IMR-90 (cell line): ENCODE measurements around the gene PLB1. TPM values are rescaled to one million over a fixed set of nuclear protein-coding genes. Genes with fewer than 3 reads are reported as not detected.

Source experiments
- ATAC-seq: fragments of 200-7000 bp; cut with Tn5 transposase; 2 replicates; pipeline ENCODE4 v1.9.1; 2020; ENCODE audit warnings: low read depth, mild to moderate bottlenecking, moderate library complexity
- BruUV-seq: library from RNA; stranded (reverse); fragments of 400-500 nt; replicated peaks from 2 replicates; lab custom pipeline; 2021; lab: Mats Ljungman, UMichigan
- CTCF ChIA-PET: fragments of 300-600 bp; formaldehyde crosslinking; extraction: SDS; loops from one replicate; lab custom pipeline; 2021; ENCODE audit warnings: antibody characterized with exemption; lab: Yijun Ruan, JAX
- POLR2A ChIA-PET: fragments of 300-600 bp; sonication (Branson Sonifier 250); formaldehyde crosslinking; loops from one replicate; lab custom pipeline; 2022; ENCODE audit warnings: antibody characterized with exemption; ENCODE audit not compliant: unreplicated experiment; lab: Charles Lee
- DNase-seq: peaks from one replicate; pipeline ENCODE4 v3.0.0; 2013
- H2AFZ ChIP-seq: replicated peaks from 2 replicates; pipeline ENCODE3; 2013; ENCODE audit warnings: low read length, mild to moderate bottlenecking; ENCODE audit not compliant: poor library complexity
- H2AK5ac ChIP-seq: 2 replicates; pipeline ENCODE4 v1.6.1; 2013; ENCODE audit warnings: low read depth, low read length, inconsistent platforms
- H2AK9ac ChIP-seq: replicated peaks from 2 replicates; pipeline ENCODE3; 2013; ENCODE audit warnings: mild to moderate bottlenecking, low read depth, low read length, moderate library complexity; ENCODE audit not compliant: poor library complexity
- H2BK120ac ChIP-seq: 2 replicates; pipeline ENCODE4 v1.6.1; 2013; ENCODE audit warnings: low read depth, low read length, inconsistent platforms
- H2BK15ac ChIP-seq: 3 replicates; pipeline ENCODE4 v1.6.1; 2013; ENCODE audit warnings: low read depth, low read length, inconsistent platforms
- H2BK20ac ChIP-seq: 2 replicates; pipeline ENCODE4 v1.6.1; 2013; ENCODE audit warnings: low read depth, mild to moderate bottlenecking, inconsistent platforms, low read length, moderate library complexity
- H2BK5ac ChIP-seq: 2 replicates; pipeline ENCODE4 v1.6.1; 2013; ENCODE audit warnings: mild to moderate bottlenecking, low read depth, low read length, inconsistent platforms; ENCODE audit not compliant: poor library complexity, severe bottlenecking
- H3K14ac ChIP-seq: replicated peaks from 2 replicates; pipeline ENCODE4 v1.6.1; 2013; ENCODE audit warnings: low read depth, low read length, inconsistent platforms
- H3K18ac ChIP-seq: 2 replicates; pipeline ENCODE4 v1.6.1; 2013; ENCODE audit warnings: low read depth, low read length, control low read depth
- H3K23ac ChIP-seq: 2 replicates; pipeline ENCODE4 v1.6.1; 2013; ENCODE audit warnings: low read depth, low read length, inconsistent platforms
- H3K27ac ChIP-seq: 2 replicates; pipeline ENCODE4 v1.5.1; 2013; ENCODE audit warnings: mild to moderate bottlenecking, control low read depth, low read length; ENCODE audit not compliant: insufficient read depth
- H3K27me3 ChIP-seq: 2 replicates; pipeline ENCODE4 v1.6.1; 2013; ENCODE audit warnings: low read length; ENCODE audit not compliant: control insufficient read depth, insufficient read depth
- H3K36me3 ChIP-seq: 2 replicates; pipeline ENCODE4 v1.6.1; 2013; ENCODE audit warnings: low read length, mixed read lengths; ENCODE audit not compliant: control insufficient read depth, insufficient read depth
- H3K4ac ChIP-seq: 2 replicates; pipeline ENCODE4 v1.6.1; 2013; ENCODE audit warnings: low read depth, low read length, inconsistent platforms
- H3K4me1 ChIP-seq: 2 replicates; pipeline ENCODE4 v1.6.1; 2013; ENCODE audit warnings: low read length, mixed read lengths; ENCODE audit not compliant: control insufficient read depth, insufficient read depth
- H3K4me2 ChIP-seq: 2 replicates; pipeline ENCODE4 v1.6.1; 2013; ENCODE audit warnings: low read depth, mild to moderate bottlenecking, control low read depth, low read length, moderate library complexity
- H3K4me3 ChIP-seq: 2 replicates; pipeline ENCODE4 v1.5.1; 2013; ENCODE audit warnings: low read depth, mild to moderate bottlenecking, control low read depth, low read length, moderate library complexity; ENCODE audit not compliant: insufficient read depth
- H3K56ac ChIP-seq: 2 replicates; pipeline ENCODE4 v1.6.1; 2013; ENCODE audit warnings: low read length, inconsistent platforms; ENCODE audit not compliant: insufficient read depth; ENCODE audit errors: extremely low read depth
- H3K79me1 ChIP-seq, 2 experiments: 2 replicates each; pipeline ENCODE4 v1.6.1; 2013; ENCODE audit warnings: low read length in 2 of 2, inconsistent platforms in 1 of 2, low read depth in 1 of 2
- H3K9ac ChIP-seq: 2 replicates; pipeline ENCODE4 v1.6.1; 2013; ENCODE audit warnings: low read depth, low read length, control low read depth
- H3K9me1 ChIP-seq: 2 replicates; pipeline ENCODE4 v1.6.1; 2013; ENCODE audit warnings: low read length, inconsistent platforms; ENCODE audit not compliant: insufficient read depth
- H3K9me3 ChIP-seq: 2 replicates; pipeline ENCODE4 v1.6.1; 2013; ENCODE audit warnings: low read length; ENCODE audit not compliant: control insufficient read depth, insufficient read depth
- H4K20me1 ChIP-seq: 2 replicates; pipeline ENCODE4 v1.6.1; 2013; ENCODE audit warnings: low read length, inconsistent platforms; ENCODE audit not compliant: insufficient read depth
- H4K5ac ChIP-seq: 2 replicates; pipeline ENCODE4 v1.6.1; 2013; ENCODE audit warnings: mild to moderate bottlenecking, low read depth, low read length, control low read depth
- H4K8ac ChIP-seq, 2 experiments: 2 replicates each; pipeline ENCODE4 v1.6.1; 2013; ENCODE audit warnings: low read depth in 2 of 2, low read length in 2 of 2, control low read depth in 1 of 2, inconsistent platforms in 1 of 2
- H4K91ac ChIP-seq: 2 replicates; pipeline ENCODE4 v1.6.1; 2013; ENCODE audit warnings: low read depth, low read length, inconsistent platforms; ENCODE audit not compliant: insufficient read depth
- CEBPB ChIP-seq: IDR thresholded peaks from 2 replicates; pipeline ENCODE4 v1.6.1; 2012; ENCODE audit warnings: low read depth, low read length, improper control_type of control experiment
- CHD1 ChIP-seq: IDR thresholded peaks from 2 replicates; pipeline ENCODE4 v1.6.1; 2012; ENCODE audit warnings: low read depth, low read length, improper control_type of control experiment
- ELK1 ChIP-seq: fragments of 150-350 bp; IDR thresholded peaks from 2 replicates; pipeline ENCODE4 v1.6.1; 2016; ENCODE audit warnings: low read depth, mild to moderate bottlenecking, low read length, moderate library complexity, borderline replicate concordance
- FOS ChIP-seq: fragments of 150-350 bp; IDR thresholded peaks from 2 replicates; pipeline ENCODE4 v1.6.1; 2016; ENCODE audit warnings: low read depth, low read length
- MAFK ChIP-seq: IDR thresholded peaks from 2 replicates; pipeline ENCODE4 v1.6.1; 2012; ENCODE audit warnings: low read depth, low read length, improper control_type of control experiment
- MAZ ChIP-seq: IDR thresholded peaks from 2 replicates; pipeline ENCODE4 v1.6.1; 2012; ENCODE audit warnings: low read depth, mild to moderate bottlenecking, low read length, improper control_type of control experiment, moderate library complexity, borderline replicate concordance
- MXI1 ChIP-seq: IDR thresholded peaks from 2 replicates; pipeline ENCODE4 v1.6.1; 2012; ENCODE audit warnings: low read depth, mild to moderate bottlenecking, low read length, moderate library complexity, borderline replicate concordance
- NFE2L2 ChIP-seq: fragments of 150-350 bp; IDR thresholded peaks from 2 replicates; pipeline ENCODE4 v1.6.1; 2016; ENCODE audit warnings: low read depth, mild to moderate bottlenecking, low read length
- POLR2A ChIP-seq: IDR thresholded peaks from 2 replicates; pipeline ENCODE4 v1.6.1; 2012; ENCODE audit warnings: mild to moderate bottlenecking, low read depth, low read length
- RAD21 ChIP-seq: IDR thresholded peaks from 2 replicates; pipeline ENCODE4 v1.6.1; 2012; ENCODE audit warnings: low read length, improper control_type of control experiment
- RCOR1 ChIP-seq: IDR thresholded peaks from 2 replicates; pipeline ENCODE4 v1.6.1; 2012; ENCODE audit warnings: mild to moderate bottlenecking, low read length, improper control_type of control experiment; ENCODE audit not compliant: insufficient replicate concordance
- RFX5 ChIP-seq: IDR thresholded peaks from 2 replicates; pipeline ENCODE4 v1.8.0; 2012; ENCODE audit warnings: low read depth, mild to moderate bottlenecking, low read length, moderate library complexity
- SMC3 ChIP-seq: fragments of 150-350 bp; IDR thresholded peaks from 2 replicates; pipeline ENCODE4 v1.6.1; 2016; ENCODE audit warnings: low read depth, mild to moderate bottlenecking, antibody characterized with exemption, low read length, moderate library complexity
- WGBS, 2 experiments: methylation state at CpG; one replicate each; pipeline versions ENCODE4 v1.1.5 to v1.1.7; 2013; ENCODE audit warnings: missing lambda C conversion rate in 2 of 2; ENCODE audit not compliant: insufficient read length in 1 of 2; ENCODE audit errors: extremely low coverage in 2 of 2; 5-methylcytosine and 5-hydroxymethylcytosine counted together
- dilution Hi-C: fragments of 300-500 bp; cut with HindIII; formaldehyde crosslinking; loops from one replicate; pipeline ENCODE4 v1.14.3; 2018; ENCODE audit warnings: low sequenced_read_pairs; ENCODE audit not compliant: unreplicated experiment
- in situ Hi-C: fragments of 300-500 bp; cut with MboI; formaldehyde crosslinking; loops from 3 replicates; pipeline ENCODE4 v1.14.3; 2019; ENCODE audit warnings: low sequenced_read_pairs, inconsistent platforms, mixed read lengths
- intact Hi-C: fragments of 100-400 bp; cut with micrococcal nuclease; formaldehyde crosslinking; loops from 2 replicates; pipeline ENCODE4 v1.10.0; 2022
- polyA plus RNA-seq, 3 experiments: library from polyadenylated mRNA; depleted of rRNA; stranded (reverse); fragments of >200 nt; gene quantifications; 2 replicates each; pipeline ENCODE4 v1.2.3, GENCODE V29; 2012; ENCODE audit warnings: low replicate concordance in 1 of 3
- total RNA-seq: library from RNA; depleted of rRNA; stranded (reverse); fragments of >200 nt; gene quantifications from 2 replicates; pipeline ENCODE4 v1.2.3, GENCODE V29; 2012
- TF ChIP-seq, protein P1 (sequence below): fragments of 150-350 bp; IDR thresholded peaks from 2 replicates; pipeline ENCODE4 v1.6.1; 2017; ENCODE audit warnings: mild to moderate bottlenecking, antibody characterized with exemption, low read length, low read depth
- TF ChIP-seq, protein P2 (sequence below): conservative IDR thresholded peaks from 2 replicates; pipeline ENCODE4 v1.5.1; 2012; ENCODE audit warnings: mild to moderate bottlenecking, low read depth, low read length, improper control_type of control experiment

The PLB1 gene
- total and polyA plus RNA-seq, 2 of the 4 experiments (the other 2 are of a cell fraction) = 0.74 to 0.90 TPM

DNA sequence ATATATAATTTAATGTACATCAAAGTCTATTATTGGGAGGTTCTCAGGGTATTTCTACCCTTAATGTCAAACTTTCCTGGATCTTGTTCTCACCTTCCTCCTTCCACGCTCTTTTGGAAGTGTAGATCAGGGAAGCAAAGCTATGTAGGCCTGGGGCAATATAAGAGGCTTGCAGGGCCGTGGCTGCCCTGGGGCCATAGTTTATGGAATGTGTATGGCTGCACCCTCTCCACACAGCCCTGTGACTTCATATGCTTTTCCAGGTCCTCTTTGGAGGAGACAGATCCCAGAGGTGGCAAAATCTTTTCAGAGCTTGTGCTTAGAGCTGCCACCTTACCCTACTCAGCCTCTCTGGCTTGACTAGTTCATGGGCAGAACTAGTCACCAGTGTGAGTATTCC, 82.9 kb downstream of the PLB1 start:
- Histone ChIP-seq H2BK5ac (no peak overlapping the region), H4K20me1 (no peaks in the 10 kb centered on the region), H2BK15ac (no peak overlapping the region), H3K27me3 (no peaks in the 10 kb centered on the region), H3K4me3 (no peak overlapping the region), H3K9me1 (peaks cover 8% of the 10 kb centered on the region), H3K18ac (no peak overlapping the region), H4K5ac (no peak overlapping the region), H2AK9ac (peak overlapping the region; percentile 45), H3K36me3 (no peaks in the 10 kb centered on the region), H3K4me2 (no peak overlapping the region), H3K14ac (no peak overlapping the region), H3K23ac (no peak overlapping the region), H3K9me3 (peaks cover 2% of the 10 kb centered on the region; the same call in 1 of the 2 replicates), H2BK20ac (no peak overlapping the region), H4K8ac (no peak overlapping the region), H2AK5ac (no peak overlapping the region), H3K4me1 (peaks cover 7% of the 10 kb centered on the region), H3K9ac (no peak overlapping the region), H4K91ac (no peak overlapping the region), H3K56ac (no peak overlapping the region), H2BK120ac (no peak overlapping the region), H3K79me1 (no peaks in the 10 kb centered on the region), H3K27ac (no peak overlapping the region), H2AFZ (no peak overlapping the region), H3K4ac (no peak overlapping the region)
- BruUV-seq = no TSS peak
- TF ChIP-seq, protein P1, sequence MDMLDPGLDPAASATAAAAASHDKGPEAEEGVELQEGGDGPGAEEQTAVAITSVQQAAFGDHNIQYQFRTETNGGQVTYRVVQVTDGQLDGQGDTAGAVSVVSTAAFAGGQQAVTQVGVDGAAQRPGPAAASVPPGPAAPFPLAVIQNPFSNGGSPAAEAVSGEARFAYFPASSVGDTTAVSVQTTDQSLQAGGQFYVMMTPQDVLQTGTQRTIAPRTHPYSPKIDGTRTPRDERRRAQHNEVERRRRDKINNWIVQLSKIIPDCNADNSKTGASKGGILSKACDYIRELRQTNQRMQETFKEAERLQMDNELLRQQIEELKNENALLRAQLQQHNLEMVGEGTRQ = no peak
- TF ChIP-seq FOS (no peak), NFE2L2 (no peak), ELK1 (no peak), MAZ (no peak), MXI1 (no peak), MAFK (no peak), CHD1 (no peak), CEBPB (no peak), POLR2A (no peak), RCOR1 (no peak), RAD21 (no peak), RFX5 (no peak), SMC3 (no peak)
- TF ChIP-seq, protein P2, sequence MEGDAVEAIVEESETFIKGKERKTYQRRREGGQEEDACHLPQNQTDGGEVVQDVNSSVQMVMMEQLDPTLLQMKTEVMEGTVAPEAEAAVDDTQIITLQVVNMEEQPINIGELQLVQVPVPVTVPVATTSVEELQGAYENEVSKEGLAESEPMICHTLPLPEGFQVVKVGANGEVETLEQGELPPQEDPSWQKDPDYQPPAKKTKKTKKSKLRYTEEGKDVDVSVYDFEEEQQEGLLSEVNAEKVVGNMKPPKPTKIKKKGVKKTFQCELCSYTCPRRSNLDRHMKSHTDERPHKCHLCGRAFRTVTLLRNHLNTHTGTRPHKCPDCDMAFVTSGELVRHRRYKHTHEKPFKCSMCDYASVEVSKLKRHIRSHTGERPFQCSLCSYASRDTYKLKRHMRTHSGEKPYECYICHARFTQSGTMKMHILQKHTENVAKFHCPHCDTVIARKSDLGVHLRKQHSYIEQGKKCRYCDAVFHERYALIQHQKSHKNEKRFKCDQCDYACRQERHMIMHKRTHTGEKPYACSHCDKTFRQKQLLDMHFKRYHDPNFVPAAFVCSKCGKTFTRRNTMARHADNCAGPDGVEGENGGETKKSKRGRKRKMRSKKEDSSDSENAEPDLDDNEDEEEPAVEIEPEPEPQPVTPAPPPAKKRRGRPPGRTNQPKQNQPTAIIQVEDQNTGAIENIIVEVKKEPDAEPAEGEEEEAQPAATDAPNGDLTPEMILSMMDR = no peak
- ChIA-PET CTCF (interaction anchor here (1.3 kb wide), 1 partner anchor 15 kb away, joined by 4 read pairs; no protein-coding TSS in a partner anchor), POLR2A (no interaction called here)
- ATAC-seq (no peak), DNase-seq (no peak)
- WGBS, 2 experiments = no CpG with 5 or more reads among the region's 2 CpGs
- dilution Hi-C loops (no loop called here), intact Hi-C loops (no loop called here), in situ Hi-C loops (loop anchor here (25.0 kb wide), 1 partner anchor 334 kb away; no protein-coding TSS in a partner anchor)
